ENCODE results near the gene GATA2. TPM values are rescaled to one million over a fixed set of nuclear protein-coding genes. Genes with fewer than 3 reads are reported as not detected.

The GATA2 gene
- total and polyA plus RNA-seq, 2 of the 13 experiments (the other 11 are each of a cell fraction or from before 2014, with no cell fraction given), result 3.5 to 6.2 TPM

DNA sequence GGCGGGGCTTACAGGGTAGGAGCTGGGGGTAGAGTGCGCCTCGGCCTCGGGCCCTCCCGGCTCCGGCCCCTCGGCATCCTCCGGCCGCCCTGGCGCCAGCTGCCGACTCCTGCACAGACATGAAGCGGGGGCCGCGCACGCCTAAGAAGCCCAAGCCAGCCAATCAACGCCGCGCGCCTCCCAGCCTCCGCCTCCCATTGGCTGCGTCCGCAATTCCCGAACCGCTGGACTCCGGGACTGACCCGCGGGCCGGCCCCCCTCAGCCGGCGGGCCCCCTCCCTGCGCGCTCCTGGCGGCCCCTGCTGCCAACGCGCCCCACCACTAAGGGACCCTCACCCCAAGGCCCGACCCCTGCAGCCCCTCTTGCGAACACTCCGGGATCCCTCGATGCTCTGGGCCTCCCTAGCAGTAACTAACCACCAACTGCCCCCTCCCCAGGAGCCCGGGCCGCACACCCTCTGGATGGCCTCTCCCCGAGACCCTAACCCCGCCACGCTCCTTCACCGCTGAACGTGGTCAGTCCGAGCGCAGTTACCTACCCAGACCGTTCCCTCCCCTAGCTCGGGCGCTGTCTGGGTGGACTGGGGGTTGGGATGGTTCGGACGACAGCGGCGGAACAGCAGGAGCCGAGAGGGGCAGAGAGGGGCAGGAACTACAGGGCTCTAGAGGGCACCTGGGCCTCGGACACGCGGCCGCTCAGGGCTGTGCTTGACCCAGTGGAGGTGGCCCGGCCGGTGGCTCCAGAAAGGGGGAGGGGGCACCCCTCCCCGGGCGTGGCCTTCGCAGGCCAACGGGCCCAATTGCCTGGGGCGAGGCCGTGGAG is 5.0 kb downstream of the GATA2 start (continued):
- TF ChIP-seq ZBTB49 (CRISPR knock-in tag; IDR thresholded peaks at IDR 0.05; ENCODE audit: borderline replicate concordance), result no peak
- TF ChIP-seq, protein P1, sequence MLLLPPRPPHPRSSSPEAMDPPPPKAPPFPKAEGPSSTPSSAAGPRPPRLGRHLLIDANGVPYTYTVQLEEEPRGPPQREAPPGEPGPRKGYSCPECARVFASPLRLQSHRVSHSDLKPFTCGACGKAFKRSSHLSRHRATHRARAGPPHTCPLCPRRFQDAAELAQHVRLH (CRISPR knock-in tag; IDR thresholded peaks at IDR 0.05; ENCODE audit: borderline replicate concordance, low read depth), result peak; percentile 62; the same call in 1 of the 2 replicates
- TF ChIP-seq, protein P2, sequence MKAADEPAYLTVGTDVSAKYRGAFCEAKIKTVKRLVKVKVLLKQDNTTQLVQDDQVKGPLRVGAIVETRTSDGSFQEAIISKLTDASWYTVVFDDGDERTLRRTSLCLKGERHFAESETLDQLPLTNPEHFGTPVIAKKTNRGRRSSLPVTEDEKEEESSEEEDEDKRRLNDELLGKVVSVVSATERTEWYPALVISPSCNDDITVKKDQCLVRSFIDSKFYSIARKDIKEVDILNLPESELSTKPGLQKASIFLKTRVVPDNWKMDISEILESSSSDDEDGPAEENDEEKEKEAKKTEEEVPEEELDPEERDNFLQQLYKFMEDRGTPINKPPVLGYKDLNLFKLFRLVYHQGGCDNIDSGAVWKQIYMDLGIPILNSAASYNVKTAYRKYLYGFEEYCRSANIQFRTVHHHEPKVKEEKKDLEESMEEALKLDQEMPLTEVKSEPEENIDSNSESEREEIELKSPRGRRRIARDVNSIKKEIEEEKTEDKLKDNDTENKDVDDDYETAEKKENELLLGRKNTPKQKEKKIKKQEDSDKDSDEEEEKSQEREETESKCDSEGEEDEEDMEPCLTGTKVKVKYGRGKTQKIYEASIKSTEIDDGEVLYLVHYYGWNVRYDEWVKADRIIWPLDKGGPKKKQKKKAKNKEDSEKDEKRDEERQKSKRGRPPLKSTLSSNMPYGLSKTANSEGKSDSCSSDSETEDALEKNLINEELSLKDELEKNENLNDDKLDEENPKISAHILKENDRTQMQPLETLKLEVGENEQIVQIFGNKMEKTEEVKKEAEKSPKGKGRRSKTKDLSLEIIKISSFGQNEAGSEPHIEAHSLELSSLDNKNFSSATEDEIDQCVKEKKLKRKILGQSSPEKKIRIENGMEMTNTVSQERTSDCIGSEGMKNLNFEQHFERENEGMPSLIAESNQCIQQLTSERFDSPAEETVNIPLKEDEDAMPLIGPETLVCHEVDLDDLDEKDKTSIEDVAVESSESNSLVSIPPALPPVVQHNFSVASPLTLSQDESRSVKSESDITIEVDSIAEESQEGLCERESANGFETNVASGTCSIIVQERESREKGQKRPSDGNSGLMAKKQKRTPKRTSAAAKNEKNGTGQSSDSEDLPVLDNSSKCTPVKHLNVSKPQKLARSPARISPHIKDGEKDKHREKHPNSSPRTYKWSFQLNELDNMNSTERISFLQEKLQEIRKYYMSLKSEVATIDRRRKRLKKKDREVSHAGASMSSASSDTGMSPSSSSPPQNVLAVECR (CRISPR knock-in tag; IDR thresholded peaks at IDR 0.05; ENCODE audit: borderline replicate concordance), result peak; percentile 58; the same call in 1 of the 2 replicates
- TF ChIP-seq, protein P3, sequence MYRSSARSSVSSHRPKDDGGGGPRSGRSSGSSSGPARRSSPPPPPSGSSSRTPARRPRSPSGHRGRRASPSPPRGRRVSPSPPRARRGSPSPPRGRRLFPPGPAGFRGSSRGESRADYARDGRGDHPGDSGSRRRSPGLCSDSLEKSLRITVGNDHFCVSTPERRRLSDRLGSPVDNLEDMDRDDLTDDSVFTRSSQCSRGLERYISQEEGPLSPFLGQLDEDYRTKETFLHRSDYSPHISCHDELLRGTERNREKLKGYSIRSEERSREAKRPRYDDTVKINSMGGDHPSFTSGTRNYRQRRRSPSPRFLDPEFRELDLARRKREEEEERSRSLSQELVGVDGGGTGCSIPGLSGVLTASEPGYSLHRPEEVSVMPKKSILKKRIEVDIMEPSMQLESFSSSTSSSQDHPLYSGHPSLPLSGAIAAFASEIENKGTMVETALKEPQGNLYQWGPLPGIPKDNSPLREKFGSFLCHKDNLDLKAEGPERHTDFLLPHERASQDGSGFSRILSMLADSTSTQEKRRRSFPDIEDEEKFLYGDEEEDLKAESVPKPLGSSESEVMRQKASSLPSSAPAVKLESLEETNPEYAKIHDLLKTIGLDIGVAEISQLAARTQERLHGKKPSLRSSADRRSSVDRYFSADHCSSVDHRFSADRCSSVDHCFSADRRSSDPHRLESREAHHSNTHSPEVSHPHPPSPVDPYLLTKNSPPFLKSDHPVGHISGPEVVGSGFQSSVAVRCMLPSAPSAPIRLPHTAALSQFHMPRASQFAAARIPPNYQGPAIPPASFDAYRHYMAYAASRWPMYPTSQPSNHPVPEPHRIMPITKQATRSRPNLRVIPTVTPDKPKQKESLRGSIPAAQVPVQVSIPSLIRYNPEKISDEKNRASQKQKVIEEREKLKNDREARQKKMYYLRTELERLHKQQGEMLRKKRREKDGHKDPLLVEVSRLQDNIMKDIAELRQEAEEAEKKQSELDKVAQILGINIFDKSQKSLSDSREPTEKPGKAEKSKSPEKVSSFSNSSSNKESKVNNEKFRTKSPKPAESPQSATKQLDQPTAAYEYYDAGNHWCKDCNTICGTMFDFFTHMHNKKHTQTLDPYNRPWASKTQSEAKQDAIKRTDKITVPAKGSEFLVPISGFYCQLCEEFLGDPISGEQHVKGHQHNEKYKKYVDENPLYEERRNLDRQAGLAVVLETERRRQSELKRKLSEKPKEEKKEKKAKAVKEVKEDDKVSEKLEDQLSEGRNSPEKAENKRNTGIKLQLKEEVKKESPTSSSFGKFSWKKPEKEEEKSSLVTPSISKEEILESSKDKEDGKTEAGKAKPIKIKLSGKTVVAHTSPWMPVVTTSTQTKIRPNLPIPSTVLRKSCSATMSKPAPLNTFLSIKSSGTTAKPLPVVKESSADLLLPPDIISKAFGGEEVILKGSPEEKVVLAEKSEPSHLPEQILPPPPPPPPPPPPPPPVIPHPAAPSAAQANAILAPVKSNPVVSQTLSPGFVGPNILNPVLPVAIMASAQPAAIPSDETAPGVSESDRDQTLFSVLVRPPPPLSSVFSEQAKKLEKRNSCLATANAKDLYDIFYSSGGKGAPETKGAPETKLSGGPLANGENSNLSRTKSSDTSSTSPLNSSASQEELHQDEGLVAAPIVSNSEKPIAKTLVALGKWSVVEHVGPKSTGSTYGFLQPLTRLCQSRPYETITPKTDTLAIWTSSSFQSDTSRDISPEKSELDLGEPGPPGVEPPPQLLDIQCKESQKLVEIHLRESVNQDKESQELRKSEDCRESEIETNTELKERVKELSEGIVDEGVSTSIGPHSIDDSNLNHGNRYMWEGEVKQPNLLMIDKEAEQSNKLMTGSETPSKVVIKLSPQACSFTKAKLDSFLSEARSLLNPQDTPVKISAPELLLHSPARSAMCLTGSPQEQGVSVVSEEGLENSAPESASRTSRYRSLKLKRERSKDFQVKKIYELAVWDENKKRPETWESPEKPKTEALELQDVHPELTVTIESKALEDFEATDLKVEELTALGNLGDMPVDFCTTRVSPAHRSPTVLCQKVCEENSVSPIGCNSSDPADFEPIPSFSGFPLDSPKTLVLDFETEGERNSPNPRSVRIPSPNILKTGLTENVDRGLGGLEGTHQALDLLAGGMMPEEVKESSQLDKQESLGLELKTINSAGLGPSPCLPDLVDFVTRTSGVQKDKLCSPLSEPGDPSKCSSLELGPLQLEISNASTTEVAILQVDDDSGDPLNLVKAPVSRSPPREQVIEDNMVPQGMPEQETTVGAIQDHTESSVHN (CRISPR knock-in tag; IDR thresholded peaks at IDR 0.05), result no peak
- no peak; the same call in 1 of the 2 replicates for TF ChIP-seq TGIF2 (CRISPR knock-in tag; IDR thresholded peaks at IDR 0.05)
- TF ChIP-seq ATF7 (IDR thresholded peaks at IDR 0.05), result no peak
- no peak for TF ChIP-seq ATF7 (CRISPR knock-in tag; IDR thresholded peaks at IDR 0.05)
- TF ChIP-seq ZNF337 (CRISPR knock-in tag; IDR thresholded peaks at IDR 0.05; ENCODE audit: borderline replicate concordance, low read depth), result peak; percentile 50; the same call in 1 of the 2 replicates
- TF ChIP-seq HNRNPLL (IDR thresholded peaks at IDR 0.05; ENCODE audit: low read depth, low read length, poor library complexity, severe bottlenecking), result peak; percentile 58
- TF ChIP-seq, protein P4, sequence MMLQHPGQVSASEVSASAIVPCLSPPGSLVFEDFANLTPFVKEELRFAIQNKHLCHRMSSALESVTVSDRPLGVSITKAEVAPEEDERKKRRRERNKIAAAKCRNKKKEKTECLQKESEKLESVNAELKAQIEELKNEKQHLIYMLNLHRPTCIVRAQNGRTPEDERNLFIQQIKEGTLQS (CRISPR knock-in tag; IDR thresholded peaks at IDR 0.05), result 0 out of 2 replicates have a peak, but pooled peaks have one; percentile 11
- TF ChIP-seq ZNF451 (CRISPR knock-in tag; IDR thresholded peaks at IDR 0.05), result 0 out of 2 replicates have a peak, but pooled peaks have one; percentile 35
